Measurements from ENCODE around the gene APOBEC4.
A peak's percentile ranks its signal among the peaks of the same experiment; 100 is the strongest.

APOBEC4 gene

DNA sequence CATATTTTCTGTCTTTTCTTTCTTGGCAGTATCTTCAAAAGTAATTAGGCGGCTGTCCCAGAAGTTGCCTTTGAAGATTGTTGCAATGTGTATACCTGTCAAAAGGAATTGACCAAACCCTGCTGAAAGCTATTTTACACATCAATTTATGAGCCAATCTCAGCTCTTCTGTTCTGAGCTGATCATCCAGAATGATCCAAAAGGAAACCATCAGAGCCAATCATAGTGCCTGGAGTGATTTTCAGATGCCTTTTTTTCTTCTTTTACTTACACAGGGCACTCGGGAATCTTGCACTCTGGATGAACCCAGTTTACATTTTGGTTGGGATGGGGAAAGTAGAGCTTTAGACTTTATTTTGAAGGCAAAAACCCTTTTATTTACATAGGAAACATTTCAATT, 21.8 kb upstream of the APOBEC4 start:
- no peak for DNase-seq

DNA sequence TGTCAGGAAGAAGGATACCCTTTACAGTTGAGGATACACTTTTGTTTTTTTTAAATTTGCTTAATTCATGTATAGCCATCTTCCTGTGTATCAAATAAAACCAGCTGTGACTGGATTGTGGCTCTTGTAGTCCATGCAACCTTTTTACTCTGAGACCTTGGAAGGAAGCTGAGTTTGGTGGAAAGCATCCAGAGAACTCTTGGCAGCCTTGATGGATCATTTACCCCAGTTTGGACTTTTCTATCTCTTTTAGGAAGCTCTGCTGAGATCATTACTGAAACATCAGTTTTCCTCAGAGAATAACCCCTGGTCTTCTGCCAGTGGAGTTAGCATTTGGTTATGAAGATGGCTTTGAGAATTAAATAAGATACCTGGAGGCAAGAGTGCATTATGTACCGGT, 21.2 kb upstream of the APOBEC4 start:
- DNase-seq, result no peak

DNA sequence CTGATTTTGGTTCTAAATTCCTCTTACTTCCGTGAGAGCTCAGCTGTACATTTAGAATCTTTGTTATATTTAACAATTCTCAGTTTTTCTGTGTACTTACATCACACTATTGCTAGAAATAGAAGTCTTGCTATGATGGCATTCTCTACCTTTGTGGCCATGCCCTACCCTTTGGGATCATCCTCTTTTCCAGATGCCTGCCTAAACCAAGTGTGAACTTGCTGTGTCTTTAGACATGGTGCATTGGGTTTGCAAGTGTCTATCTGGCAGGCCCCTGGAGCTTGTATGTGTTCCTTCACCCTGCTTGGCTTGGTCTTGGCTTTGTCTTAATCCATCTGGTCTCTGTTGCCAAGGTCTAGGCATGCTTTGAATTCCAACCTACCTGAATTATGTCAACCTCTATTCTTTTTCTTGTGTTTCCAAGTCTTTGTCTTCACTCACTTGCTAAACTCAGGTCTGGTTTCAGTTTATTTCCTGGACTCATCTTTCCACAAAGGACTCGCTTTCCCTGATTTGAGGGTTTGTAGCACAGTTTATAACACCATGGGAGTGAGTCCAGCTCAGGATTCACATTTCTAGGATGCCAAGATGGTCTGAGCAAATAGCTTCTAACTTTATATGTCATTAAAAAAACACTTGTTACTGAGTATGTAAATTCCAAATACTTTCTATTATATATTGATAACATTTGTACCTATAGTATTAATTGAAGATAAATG, 20.6 kb upstream of the APOBEC4 start:
- no peak for DNase-seq

DNA sequence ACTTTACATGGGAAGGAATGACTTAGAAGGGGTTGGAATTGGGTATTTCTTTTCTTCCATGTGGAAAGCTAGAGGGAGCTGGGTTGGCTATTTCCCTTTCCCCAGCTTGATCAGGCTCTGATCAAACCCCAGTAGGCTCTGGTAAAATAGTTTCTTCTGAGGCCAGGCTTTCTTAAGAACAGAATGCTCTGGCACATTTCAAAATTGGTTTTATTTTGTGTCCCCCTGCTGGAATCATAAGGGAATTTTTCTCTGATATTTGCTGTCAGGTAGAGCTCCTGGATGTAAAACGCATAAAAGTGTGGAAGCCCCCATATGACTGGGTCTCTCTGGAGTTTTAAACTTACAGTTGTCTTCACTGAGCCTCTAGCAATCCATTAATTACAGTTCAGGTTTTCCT, 17.1 kb upstream of the APOBEC4 start:
- no peak for DNase-seq

DNA sequence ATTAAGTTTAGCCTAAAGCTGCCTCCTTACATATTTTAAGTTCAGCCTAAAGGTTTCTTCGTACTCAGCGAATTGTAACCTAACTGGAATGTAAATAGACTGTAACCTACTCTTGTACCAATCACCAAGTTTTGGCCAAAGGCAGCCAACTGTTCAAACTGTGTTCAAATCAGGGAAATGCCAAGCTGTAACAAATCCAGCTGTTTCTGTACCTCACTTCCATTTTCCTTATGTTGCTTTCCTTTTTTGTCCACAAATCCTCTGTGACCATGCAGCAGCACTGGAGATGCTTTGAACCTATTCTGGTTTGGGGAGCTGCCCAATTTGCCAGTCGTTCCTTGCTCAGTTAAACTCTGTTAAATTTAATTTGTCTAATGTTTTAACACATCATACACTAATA, 3.2 kb upstream of the APOBEC4 start:
- DNase-seq, result no peak

DNA sequence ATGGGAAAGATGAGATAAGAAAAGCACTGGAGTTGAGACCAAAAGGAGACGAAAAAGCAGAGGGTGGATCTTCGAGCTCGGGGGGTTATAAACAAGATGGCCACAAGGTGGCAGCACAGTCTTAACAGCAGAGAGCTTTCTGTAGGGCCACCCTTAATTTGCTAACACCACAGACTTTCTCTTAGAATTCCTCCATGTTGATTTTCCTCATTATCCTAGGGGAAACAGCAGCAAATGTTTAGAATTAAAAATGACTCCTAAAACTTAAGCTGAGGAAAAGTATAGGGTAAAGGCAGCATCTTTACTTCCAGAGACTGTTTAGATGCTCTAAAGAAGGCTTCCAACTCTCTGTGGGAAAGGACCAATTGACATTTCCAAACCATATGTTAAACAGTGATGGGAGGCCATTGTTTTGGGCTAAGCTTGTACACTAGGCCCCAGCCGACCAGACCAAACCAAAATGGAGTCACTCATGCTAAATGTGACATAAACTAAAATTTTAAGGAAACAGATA, 2.5 kb upstream of the APOBEC4 start:
- DNase-seq, result peak; percentile 67 to 77

DNA sequence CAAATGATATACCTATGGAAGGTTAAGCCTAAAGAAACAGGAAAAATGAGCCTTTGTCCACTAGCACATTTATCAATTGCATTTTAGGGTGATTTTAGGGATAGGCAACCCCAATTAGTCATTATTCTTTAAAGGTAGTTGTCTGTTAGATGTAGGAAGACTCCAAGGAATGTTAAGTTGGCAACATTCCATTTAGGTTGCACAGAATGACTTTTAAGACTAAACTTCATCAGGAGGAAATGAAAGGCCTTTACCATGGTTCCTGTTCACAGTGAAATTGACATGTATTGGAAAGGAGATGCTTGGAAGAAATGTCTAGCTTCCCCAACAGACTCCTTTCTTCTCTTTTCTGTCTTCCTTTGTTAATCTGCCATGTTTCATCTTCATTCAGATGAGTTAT, 1.6 kb upstream of the APOBEC4 start:
- DNase-seq, result no peak

DNA sequence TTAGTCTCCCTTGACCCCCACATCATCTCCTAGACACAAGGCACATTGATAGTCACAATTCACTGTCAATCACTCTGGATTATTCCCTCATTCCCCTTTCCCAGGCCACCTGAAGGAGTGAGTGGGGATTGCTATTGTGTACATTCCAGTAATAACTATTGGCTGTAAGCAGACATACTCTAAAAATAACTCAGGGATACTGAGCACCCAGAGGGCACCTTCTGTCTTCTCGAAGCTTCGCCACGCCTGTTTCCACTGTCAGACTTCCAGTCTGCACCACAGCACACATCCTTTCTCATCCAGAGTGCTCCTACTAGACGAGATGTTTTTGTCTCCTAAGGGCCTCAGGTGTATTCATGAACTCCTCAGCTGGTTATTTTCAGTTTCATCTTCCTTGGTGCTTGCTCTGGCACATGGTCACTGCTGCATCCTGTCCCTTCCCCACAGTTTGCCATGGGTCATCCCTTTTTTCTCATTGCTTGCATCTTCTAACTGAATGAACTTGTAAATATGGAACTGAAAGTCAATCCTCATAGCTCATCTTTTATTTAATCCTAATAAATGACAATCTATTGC, 848 bp upstream of the APOBEC4 start:
- DNase-seq, result no peak

DNA sequence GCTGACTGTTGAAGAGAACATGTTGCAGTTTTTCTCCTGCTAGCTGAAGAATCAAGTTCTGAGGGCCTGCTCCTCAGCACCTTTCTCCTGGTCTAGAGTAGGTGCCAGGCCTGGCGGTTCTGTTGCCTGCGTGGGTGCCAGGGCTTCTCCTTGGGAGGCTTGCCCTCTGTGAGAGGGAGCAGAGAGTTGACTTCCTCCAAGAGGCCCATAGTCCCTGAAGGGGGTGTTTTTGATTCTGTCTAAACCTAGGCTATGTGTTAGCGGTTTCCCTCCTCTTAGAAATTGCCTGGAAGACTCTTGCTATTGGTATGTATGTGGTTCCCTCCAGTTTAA, 312 bp upstream of the APOBEC4 start:
- DNase-seq, result no peak

DNA sequence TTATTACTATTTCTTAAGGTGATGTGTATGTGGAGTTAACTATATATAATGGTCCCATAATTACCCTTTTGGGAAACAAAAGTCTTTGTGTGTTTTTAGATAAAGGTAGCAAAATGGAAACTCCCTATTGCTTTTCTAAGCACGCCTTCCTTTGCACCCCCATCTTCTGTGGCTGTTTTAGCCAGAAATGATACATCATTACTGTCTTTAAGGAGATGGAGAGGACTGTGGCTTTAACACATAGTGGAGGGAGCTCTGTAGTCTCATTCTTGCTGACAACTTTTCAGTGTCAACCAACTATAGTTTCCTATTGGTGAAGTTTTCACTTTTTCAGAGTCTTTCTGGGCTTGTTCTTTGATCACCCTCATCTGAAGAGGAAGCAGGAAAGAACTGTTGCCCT, 1.0 kb downstream of the APOBEC4 start:
- DNase-seq, result no peak

DNA sequence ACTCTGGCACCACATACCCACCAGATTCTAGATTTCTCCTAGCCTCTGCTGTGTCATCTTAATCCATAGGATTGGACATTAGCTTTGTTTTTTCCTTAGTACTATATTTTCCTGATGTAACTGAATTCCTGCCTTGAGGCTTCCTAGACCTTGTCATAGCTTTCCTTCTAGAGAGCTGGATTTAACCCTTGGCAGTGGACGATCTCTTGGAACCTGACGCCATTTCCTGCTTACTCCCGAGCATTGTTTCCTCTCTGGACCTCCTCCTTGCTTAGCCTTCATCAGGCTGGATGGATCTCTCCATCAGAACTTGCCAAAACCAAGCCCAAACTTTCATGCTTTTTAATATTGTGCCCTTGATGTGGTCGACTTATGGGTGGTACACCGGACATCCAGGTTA, 1.5 kb downstream of the APOBEC4 start:
- no peak for DNase-seq

DNA sequence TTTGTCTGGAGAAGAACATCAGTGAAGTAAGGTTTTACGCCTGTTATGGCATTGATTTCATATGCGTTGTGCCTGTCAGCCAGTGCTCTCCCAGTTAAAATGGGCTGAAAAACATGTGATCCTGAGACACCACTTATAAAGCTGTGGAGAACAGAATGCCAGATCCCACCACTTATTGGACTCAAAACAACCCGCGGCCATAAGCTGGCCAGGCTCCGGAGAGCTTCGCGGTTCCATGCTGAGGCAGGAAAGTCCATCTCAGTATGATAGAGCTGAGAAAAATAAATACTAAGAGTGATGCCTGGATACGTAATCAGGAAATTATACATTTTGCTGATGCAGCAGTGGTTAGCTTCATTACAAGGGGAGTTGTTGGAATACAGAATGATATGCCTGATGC, 5.1 kb downstream of the APOBEC4 start:
- DNase-seq, result no peak

DNA sequence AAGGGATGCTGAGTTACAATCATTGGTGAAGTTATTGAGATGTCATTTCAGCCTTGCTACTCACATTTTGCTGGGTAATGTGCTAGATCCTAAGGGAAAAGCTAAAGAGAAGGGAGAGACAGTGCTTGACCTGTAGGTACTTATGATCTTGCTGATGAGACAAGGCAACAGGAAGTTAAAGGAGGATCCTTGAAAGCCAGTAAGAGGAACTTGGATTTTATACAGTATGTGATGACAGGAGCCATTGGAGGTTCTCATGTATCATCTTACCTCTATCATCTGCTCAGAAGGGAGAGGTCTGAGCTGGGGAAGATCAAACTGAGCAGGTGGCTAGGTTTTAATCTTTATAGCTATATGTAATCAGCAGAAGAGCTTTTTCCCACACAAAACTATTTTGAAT, 6.3 kb downstream of the APOBEC4 start:
- DNase-seq, result no peak

DNA sequence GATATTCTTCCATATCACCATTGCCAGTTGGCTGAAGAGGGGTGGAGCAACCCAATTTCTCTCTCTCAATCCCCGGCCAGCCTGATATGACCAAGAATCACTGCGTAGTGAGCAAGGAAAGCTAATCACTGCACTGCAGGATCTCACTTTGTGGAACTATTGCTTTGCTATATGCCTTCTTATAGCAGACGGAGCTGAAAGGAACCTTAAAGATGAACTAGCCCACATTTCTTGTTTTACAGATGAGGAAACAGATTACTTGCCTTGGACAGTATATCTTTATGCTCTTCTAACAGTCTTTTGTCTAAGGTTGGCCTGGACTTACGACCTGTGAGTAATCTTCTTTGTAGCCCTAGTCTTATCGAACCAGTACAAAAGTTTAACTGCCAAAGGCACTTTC, 7.6 kb downstream of the APOBEC4 start:
- DNase-seq, result no peak

DNA sequence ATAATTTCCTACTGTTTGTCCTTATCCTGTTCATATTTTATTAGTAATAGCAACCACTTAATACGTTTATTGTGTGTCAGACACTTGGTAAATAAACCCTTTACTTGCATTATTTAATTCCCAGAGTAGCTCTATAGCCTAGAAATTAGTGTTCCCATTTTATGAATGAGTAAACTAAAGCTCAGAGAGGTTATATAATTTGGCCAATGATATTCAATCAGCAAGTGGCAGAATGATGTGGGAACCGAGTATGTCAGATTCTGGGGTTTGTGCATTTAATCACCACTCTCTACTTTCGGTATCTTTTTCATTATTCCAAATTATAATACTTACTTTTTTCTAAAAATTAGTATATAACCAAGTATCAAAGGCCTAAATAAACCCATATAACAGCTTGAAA, 10.9 kb downstream of the APOBEC4 start:
- no peak for DNase-seq

DNA sequence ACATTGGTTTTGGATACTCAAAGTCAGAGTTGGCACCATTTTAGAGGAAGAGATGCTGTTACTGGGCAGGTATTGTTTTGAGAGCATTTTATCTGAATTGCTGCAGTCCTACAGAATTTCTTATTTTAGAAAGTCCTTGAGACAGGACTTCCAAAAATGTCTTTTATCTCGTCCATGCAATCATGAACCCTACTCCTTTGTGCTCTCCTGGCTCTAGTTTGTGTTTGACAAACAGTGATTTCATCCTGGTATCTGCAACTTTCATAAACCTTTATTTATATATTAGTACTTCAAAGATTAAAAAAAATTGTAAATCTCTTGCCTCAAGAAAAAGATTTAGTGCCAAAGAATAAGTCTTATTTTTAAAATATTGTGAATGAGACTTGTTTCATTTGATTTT, 12.9 kb downstream of the APOBEC4 start:
- DNase-seq, result no peak

DNA sequence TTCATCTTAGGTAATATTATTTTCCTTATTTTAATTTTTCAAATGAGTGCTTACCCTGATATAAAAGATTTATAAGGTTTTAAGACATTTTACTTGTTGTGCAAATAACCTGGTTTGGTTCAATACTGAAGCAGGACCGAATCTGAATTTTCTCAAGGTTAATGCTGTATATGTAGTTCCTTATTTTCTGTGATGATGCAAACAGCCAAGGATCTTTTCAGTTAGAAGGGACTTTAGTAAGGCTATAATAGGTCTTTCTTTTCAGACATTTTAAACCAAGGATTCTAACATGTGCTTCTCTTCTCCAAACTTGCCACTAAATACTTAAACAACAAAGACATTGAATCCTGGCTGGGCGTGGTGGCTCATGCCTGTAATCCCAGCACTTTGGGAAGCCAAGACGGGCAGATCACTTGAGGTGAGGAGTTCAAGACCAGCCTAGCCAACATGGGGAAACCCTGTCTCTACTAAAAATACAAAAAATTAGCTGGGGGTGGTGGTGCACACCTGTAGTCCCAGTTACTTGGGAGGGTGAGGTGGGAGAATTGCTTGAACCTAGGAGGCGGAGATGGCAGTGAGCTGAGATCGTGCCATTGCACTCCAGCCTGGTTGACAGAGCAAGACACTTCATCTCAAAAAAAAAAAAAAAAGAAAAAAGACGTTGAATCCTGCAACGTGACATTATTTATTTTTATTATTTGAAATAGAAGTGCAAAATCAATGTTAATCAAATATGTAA, 14.3 kb downstream of the APOBEC4 start:
- DNase-seq, result no peak

DNA sequence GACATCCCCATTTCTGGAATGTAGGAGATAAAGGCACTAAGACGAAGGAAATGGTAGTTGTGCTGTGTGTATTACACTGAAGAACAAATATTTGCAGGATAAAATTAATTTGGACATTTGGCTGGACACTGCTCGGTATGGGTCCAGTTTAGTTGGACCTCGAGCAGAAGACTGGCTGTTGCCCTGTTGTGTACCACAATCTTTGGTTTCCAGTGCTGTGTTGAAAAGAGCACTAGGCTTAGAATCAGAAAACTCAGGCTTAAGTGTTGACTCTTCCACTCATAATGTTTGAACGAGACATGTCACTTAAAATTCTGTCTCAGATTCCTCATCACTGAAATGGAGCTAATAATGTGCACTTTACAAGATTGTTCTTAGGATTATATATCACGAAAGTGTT, 16.3 kb downstream of the APOBEC4 start:
- no peak for DNase-seq

DNA sequence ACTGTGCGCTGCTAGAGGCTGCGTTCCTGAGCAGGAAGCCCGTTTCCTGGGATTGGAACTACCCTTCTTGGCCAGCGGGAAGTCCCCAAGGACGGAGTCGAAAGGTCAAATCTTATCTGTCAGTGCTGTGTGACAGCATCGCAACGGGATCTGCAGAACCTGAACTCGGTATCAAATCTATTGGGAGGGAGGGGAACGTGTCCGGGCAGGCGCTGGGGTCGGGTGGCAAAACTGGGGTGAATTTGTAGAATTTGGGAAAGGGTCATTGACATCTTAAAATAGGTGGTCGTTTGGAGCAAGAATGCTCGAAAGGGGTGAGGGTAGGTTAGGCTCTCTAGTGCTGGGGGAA, 16.8 kb downstream of the APOBEC4 start:
- DNase-seq, result no peak

DNA sequence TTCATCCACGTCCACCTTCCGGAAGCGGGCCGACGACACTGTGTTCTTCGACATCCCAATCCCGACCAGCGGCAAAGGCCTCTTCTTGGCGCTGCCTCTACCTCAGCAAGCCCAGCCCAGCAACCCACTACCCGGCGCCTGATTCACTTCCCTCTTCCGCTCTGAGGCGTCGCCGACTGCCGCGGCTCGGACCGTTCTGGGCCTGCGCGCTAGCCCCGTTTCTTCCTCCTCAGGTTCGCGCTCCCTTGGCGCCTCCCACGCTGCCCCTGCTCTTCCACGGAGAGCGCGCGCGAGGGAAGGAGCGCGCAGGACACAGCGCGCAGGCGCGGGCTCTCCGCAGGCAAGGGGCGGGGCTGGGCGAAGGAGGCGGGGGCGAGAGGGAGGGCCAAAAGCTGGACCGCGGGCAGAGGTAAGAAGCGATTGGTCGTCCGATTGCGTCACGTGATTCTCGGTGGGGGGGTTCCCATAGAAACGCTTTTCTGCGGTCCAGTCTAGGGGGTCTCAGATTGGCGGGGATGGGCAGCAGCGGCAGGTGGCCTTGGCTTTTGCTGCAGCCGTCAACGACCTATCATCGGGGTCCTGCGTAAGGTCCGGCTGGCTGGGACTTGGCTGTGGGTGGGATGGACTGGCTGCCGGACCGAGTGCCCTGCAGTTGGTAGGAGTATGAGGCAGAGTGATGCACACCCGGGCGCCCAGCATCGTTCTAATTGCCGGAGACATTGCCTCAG, 17.3 kb downstream of the APOBEC4 start, which contains the start of gene ARPC5:
Gene ARPC5, minus strand, starts transcription at position 178 of the 728 bp plus-strand sequence. Its CDS starts 124 bp downstream, at position 54.
- peak; percentile 95 to 97 for DNase-seq

DNA sequence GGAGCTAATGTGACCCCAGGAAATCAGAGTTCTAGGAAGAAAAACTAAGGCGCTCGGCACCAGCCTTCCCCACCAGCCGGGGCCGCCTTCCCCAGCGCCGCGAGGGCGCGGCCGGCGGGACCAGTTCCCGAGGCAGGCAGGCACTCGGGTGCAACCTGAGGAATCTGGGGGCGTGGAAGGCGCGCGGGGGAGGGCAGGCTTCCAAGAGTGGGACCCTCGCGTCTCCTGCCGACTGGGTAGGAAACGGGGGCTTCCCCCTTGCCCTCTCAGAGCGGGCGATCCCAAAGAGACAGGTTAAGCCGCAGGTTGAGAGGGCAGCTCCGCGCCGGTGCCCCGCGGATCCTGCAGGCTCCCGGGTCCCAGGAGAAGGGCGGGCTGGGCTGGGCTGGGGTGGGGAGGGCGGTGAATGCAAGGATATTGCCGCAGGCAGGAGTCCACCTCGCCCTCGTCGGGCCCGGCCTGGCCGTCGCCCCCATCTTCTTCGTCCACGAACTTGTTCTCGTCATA, 18.0 kb downstream of the APOBEC4 start:
- peak; percentile 27 to 29 for DNase-seq

DNA sequence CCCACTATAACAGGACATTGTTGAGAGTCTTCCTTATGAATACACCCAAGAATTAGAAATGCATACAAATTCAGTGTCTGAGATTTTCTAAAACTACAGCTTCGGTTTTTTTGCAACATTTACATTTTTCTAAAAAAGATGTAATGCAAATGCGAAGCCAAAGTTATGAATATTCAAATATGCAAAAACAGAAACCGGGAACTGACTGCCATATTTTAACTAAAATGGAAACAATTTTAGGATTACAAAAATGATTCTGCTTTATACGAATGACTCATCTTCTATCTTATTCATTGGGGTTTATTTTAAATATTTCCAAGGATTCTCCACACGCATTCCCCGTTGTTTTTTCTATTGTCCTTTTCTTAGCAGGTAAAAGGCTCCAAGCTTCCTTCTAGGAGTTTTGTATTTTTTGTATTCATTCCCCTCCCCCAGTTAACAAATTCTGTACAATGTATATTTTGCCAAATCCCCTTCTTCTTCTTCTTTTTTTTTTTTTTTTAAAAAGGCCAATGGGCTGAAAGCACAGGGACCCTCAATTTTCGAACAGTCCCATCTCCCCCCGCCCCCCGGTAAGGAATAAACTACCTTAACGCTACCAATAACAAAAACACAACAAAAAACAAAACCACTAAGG, 18.6 kb downstream of the APOBEC4 start:
- DNase-seq, result no peak
